ENCODE results near the gene CDK11B. TPM values are rescaled to one million over a fixed set of nuclear protein-coding genes. Genes with fewer than 3 reads are reported as not detected.

The CDK11B gene
- total RNA-seq, 4 donors from 2014 or later: 27.2 to 68.9 (median 33.0) TPM

- Histone ChIP-seq H3K4me1 (peaks cover 0 to under 1% (median 0%) of the 10 kb centered on the region in 4 donors), H3K9me3 (no peaks in the 10 kb centered on the region), H3K27ac (replicated peaks in 1 of 4) (no peak overlapping the region), H3K4me3 (no peak overlapping the region), H3K27me3 (no peaks in the 10 kb centered on the region), H3K36me3 (peaks cover 29 to 67% (median 53%) of the 10 kb centered on the region in 4 donors)
- TF ChIP-seq POLR2A (IDR thresholded peaks at IDR 0.05; ENCODE audit: low read depth) (no peak), EP300 (IDR thresholded peaks at IDR 0.05) (no peak), POLR2AphosphoS5 (IDR thresholded peaks at IDR 0.05) (no peak)
- TF ChIP-seq, protein P1, sequence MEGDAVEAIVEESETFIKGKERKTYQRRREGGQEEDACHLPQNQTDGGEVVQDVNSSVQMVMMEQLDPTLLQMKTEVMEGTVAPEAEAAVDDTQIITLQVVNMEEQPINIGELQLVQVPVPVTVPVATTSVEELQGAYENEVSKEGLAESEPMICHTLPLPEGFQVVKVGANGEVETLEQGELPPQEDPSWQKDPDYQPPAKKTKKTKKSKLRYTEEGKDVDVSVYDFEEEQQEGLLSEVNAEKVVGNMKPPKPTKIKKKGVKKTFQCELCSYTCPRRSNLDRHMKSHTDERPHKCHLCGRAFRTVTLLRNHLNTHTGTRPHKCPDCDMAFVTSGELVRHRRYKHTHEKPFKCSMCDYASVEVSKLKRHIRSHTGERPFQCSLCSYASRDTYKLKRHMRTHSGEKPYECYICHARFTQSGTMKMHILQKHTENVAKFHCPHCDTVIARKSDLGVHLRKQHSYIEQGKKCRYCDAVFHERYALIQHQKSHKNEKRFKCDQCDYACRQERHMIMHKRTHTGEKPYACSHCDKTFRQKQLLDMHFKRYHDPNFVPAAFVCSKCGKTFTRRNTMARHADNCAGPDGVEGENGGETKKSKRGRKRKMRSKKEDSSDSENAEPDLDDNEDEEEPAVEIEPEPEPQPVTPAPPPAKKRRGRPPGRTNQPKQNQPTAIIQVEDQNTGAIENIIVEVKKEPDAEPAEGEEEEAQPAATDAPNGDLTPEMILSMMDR (IDR thresholded peaks at IDR 0.05): no peak
- intact Hi-C loops (cut with DNase I): no loop called here
- DNase-seq (ENCODE audit: extremely low spot score): no peak
- WGBS: 92% methylated on average over 24 of the region's 25 CpGs
Measured at GRCh38 chr1:1672181-1672965, 13.6 kb upstream of the CDK11B start.

DNA sequence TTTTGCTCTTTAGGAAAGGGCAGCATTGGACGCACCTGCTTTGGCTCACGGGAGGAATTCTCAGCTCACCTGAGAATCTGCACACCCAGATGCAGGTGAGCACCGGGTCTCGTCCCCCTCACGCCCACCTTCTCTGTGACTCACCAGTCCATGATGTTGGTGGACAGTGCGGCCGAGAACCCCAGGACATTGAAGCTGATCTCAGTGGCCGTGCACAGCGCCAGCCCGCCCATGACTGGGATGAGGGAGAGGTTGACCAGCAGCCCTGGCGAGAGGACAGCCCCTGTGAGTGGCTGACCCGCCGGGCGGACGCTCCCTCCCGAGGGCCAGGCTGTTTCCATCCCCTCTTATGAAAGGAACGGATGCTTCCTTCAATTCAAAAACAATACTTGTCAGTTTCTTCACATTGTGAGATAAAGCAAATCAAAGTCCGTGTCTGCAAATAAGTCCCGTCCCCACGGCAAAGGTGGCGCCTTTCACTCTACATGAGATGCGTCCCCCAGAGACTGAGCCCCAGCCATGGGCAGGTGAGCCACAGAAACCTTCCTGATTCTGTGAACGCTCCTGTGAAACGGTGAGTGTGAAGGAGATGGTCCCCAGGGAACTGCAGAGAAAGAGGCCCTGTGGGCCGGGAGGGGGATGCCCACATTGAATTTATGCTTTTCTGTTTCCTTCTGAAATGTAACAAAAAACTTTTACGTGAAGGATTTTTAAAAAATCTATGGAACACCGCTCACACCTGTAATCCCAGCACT lies 12.7 kb upstream of the CDK11B start:
- Histone ChIP-seq H3K27ac (replicated peaks in 1 of 4) (no peak overlapping the region), H3K4me1 (no peaks in the 10 kb centered on the region), H3K9me3 (no peaks in the 10 kb centered on the region), H3K27me3 (no peaks in the 10 kb centered on the region), H3K4me3 (no peak overlapping the region), H3K36me3 (peaks cover 33 to 72% (median 58%) of the 10 kb centered on the region in 4 donors)
- no peak for DNase-seq (ENCODE audit: extremely low spot score)
- WGBS: 92% methylated on average over 26 of the region's 27 CpGs
- intact Hi-C loops (cut with DNase I): no loop called here
- TF ChIP-seq, protein P1 (IDR thresholded peaks at IDR 0.05): no peak
- TF ChIP-seq POLR2A (IDR thresholded peaks at IDR 0.05; ENCODE audit: low read depth) (no peak), EP300 (IDR thresholded peaks at IDR 0.05) (no peak), POLR2AphosphoS5 (IDR thresholded peaks at IDR 0.05) (no peak)

GRCh38 chr1:1670866-1671265 lies 12.1 kb upstream of the CDK11B start:
- TF ChIP-seq POLR2A (IDR thresholded peaks at IDR 0.05; ENCODE audit: low read depth) (no peak), POLR2AphosphoS5 (IDR thresholded peaks at IDR 0.05) (no peak), EP300 (IDR thresholded peaks at IDR 0.05) (no peak)
- TF ChIP-seq, protein P1 (IDR thresholded peaks at IDR 0.05): no peak
- 97% methylated on average over 24 of the region's 24 CpGs for WGBS
- Histone ChIP-seq H3K4me1 (no peaks in the 10 kb centered on the region), H3K27ac (replicated peaks in 1 of 4) (no peak overlapping the region), H3K4me3 (no peak overlapping the region), H3K9me3 (no peaks in the 10 kb centered on the region), H3K27me3 (no peaks in the 10 kb centered on the region), H3K36me3 (peaks cover 40 to 79% (median 64%) of the 10 kb centered on the region in 4 donors)
- intact Hi-C loops (cut with DNase I): no loop called here
- DNase-seq (ENCODE audit: extremely low spot score): no peak

DNA sequence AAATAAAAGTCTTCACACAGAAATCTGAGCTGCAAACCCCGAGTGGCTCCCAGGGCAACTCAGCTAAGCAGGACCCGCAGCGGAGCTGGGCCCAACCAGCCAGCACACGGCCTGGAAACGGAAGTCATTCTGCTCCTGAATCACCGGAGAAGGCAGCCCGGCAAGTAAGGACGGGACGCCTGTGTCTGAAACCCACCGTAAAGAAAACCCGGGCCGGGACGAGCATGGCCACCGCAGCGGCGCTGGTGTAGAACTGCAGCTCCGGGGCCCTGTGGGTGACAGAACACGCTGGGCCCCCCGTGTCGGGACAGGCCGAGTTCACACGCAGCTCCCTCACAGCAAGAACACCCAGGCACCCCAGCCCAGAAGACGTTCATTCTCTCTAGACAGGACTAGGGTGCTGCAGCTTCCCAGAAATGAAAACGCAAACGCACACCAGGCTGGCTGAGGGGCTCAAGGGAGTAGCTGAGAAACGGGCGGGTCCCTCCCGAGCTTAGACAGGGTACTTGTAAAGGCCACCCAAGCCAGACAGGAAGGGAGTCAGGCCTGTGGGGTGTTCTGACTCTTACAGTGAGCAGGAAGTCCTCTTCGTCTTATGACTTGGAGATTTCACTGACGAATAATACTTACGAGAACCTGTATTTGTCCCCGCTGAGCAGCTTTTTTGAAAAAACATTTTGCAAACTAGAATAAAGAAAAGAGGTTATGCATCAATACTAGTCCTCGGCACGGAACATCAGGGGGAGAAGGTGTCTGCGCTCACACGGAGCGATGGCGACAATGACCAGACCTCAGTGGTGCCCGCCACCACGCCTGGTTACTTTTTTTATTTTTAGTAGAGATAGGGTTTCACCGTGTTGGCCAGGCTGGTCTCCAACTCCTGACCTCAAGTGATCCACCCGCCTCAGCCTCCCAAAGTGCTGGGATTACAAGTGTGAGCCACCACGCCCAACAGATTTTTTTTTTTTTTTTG lies 10.9 kb upstream of the CDK11B start:
- no peak overlapping the region for H3K27ac ChIP-seq (replicated peaks in 1 of 4)
- intact Hi-C loops (cut with DNase I): no loop called here
- TF ChIP-seq EP300 (IDR thresholded peaks at IDR 0.05) (no peak), POLR2A (IDR thresholded peaks at IDR 0.05; ENCODE audit: low read depth) (no peak), POLR2AphosphoS5 (IDR thresholded peaks at IDR 0.05) (no peak)
- TF ChIP-seq, protein P1 (IDR thresholded peaks at IDR 0.05): no peak
- H3K9me3 ChIP-seq: no peaks in the 10 kb centered on the region
- peaks cover 49 to 85% (median 73%) of the 10 kb centered on the region in 4 donors for H3K36me3 ChIP-seq
- H3K4me1 ChIP-seq: no peaks in the 10 kb centered on the region
- no peaks in the 10 kb centered on the region for H3K27me3 ChIP-seq
- no peak for DNase-seq (ENCODE audit: extremely low spot score)
- 91% methylated on average over 43 of the region's 43 CpGs for WGBS
- no peak overlapping the region for H3K4me3 ChIP-seq

Measured in esophagus muscularis mucosa (tissue), 4 donors.